Activated naive CD4-positive, alpha-beta T cell (primary cell): ENCODE data around the gene FLT3.
"Not testable (repeated sequence)": the region's sequence is repeated elsewhere in the genome, so short reads cannot be mapped to it uniquely, and the experiment has no call there.

Experiments used
- DNase-seq, 4 experiments: peaks; one replicate each; lab custom pipeline; 2025; lab: John Stamatoyannopoulos, UW

Gene FLT3

GRCh38 chr13:28044608-28045007, 55.8 kb downstream of the FLT3 start:
- DNase-seq, result no peak

GRCh38 chr13:28043224-28043623, 57.2 kb downstream of the FLT3 start:
- DNase-seq, result no peak

- DNase-seq, result no peak
Observed at GRCh38 chr13:28041501-28041900, 58.9 kb downstream of the FLT3 start.

GRCh38 chr13:28041031-28041461, 59.3 kb downstream of the FLT3 start:
- no peak for DNase-seq

- no peak for DNase-seq
Observed at GRCh38 chr13:28037399-28037798, 63.0 kb downstream of the FLT3 start.

- DNase-seq, result no peak
Observed at GRCh38 chr13:28035146-28035782, 65.1 kb downstream of the FLT3 start.

- no peak for DNase-seq
Observed at GRCh38 chr13:28033894-28034655, 66.3 kb downstream of the FLT3 start.

- DNase-seq, result not testable (repeated sequence)
Observed at GRCh38 chr13:28032438-28032837, 67.9 kb downstream of the FLT3 start.

GRCh38 chr13:28031896-28032288, 68.5 kb downstream of the FLT3 start:
- no peak for DNase-seq

GRCh38 chr13:28031220-28031895, 69.0 kb downstream of the FLT3 start:
- DNase-seq, result no peak

GRCh38 chr13:28027607-28028364, 72.6 kb downstream of the FLT3 start:
- DNase-seq, result no peak

- no peak for DNase-seq
Observed at GRCh38 chr13:28027071-28027470, 73.3 kb downstream of the FLT3 start.

GRCh38 chr13:28026508-28026907, 73.9 kb downstream of the FLT3 start:
- no peak for DNase-seq

GRCh38 chr13:28022848-28023518, 77.4 kb downstream of the FLT3 start:
- DNase-seq, result no peak

- DNase-seq, result no peak
Observed at GRCh38 chr13:28014301-28014700, 86.1 kb downstream of the FLT3 start.

GRCh38 chr13:28013482-28013881, 86.9 kb downstream of the FLT3 start:
- no peak for DNase-seq

- no peak for DNase-seq
Observed at GRCh38 chr13:28012896-28013295, 87.5 kb downstream of the FLT3 start.

GRCh38 chr13:28012383-28012782, 88.0 kb downstream of the FLT3 start:
- DNase-seq, result no peak

- DNase-seq, result no peak
Observed at GRCh38 chr13:28010046-28010445, 90.3 kb downstream of the FLT3 start.

- DNase-seq, result not testable (repeated sequence)
Observed at GRCh38 chr13:28005016-28005415, 95.4 kb downstream of the FLT3 start.

GRCh38 chr13:28002886-28003698, 97.3 kb downstream of the FLT3 start:
- no peak for DNase-seq
